ENCODE data around the gene GRIN3B. TPM values are rescaled to one million over a fixed set of nuclear protein-coding genes. Genes with fewer than 3 reads are reported as not detected.

Gene GRIN3B
- total and polyA plus RNA-seq, 10 of the 15 experiments (the other 5 are each of a cell fraction or from before 2014, with no cell fraction given): 0.15 TPM; not detected in 9

GRCh38 chr19:1040476-1041271 lies 40.5 kb downstream of the GRIN3B start (continued):
- TF ChIP-seq PBX3 (IDR thresholded peaks at IDR 0.05; ENCODE audit: insufficient replicate concordance, low read depth, low read length) (peak; percentile 100), POLR2A (IDR thresholded peaks at IDR 0.05; ENCODE audit: low read depth, low read length) (no peak), CBX3 (IDR thresholded peaks at IDR 0.05; ENCODE audit: borderline replicate concordance, low read depth) (no peak), BHLHE40 (IDR thresholded peaks at IDR 0.05; ENCODE audit: borderline replicate concordance in 1 of 2, low read depth in 2 of 2, low read length in 1 of 2) (0 out of 4 replicates have a peak, but pooled peaks of 1 of the 2 experiments have one; percentile 13), TCF12 (IDR thresholded peaks at IDR 0.05; ENCODE audit: low read depth, low read length) (peak; percentile 79), MAX (IDR thresholded peaks at IDR 0.05; ENCODE audit: low read depth, low read length) (no peak), CREB1 (IDR thresholded peaks at IDR 0.05; ENCODE audit: low read depth) (peak; percentile 78), ZNF622 (IDR thresholded peaks at IDR 0.05) (no peak), NFYA (IDR thresholded peaks at IDR 0.05; ENCODE audit: borderline replicate concordance, low read depth, low read length) (peak; percentile 99), NFIC (IDR thresholded peaks at IDR 0.05; ENCODE audit: low read depth, low read length) (no peak), USF1 (IDR thresholded peaks at IDR 0.05; ENCODE audit: borderline replicate concordance, extremely low read length, insufficient read depth, low read depth, low read length) (no peak), BMI1 (IDR thresholded peaks at IDR 0.05; ENCODE audit: borderline replicate concordance) (no peak), KAT2A (conservative IDR thresholded peaks at IDR 0.05; ENCODE audit: control insufficient read depth, low read depth, low read length) (no peak), MLLT1 (IDR thresholded peaks at IDR 0.05) (no peak), MEF2B (IDR thresholded peaks at IDR 0.05; ENCODE audit: partially characterized antibody, poor library complexity, severe bottlenecking) (peak; percentile 97), CHD2 (IDR thresholded peaks at IDR 0.05; ENCODE audit: borderline replicate concordance, low read depth, low read length) (peak; percentile 92)

Measured in GM12878 (cell line).